ENCODE results near the gene XPC. TPM values are rescaled to one million over a fixed set of nuclear protein-coding genes. Genes with fewer than 3 reads are reported as not detected.

Gene XPC
- total RNA-seq, 2 experiments from 2014 or later: 22.7 to 38.6 TPM

DNA sequence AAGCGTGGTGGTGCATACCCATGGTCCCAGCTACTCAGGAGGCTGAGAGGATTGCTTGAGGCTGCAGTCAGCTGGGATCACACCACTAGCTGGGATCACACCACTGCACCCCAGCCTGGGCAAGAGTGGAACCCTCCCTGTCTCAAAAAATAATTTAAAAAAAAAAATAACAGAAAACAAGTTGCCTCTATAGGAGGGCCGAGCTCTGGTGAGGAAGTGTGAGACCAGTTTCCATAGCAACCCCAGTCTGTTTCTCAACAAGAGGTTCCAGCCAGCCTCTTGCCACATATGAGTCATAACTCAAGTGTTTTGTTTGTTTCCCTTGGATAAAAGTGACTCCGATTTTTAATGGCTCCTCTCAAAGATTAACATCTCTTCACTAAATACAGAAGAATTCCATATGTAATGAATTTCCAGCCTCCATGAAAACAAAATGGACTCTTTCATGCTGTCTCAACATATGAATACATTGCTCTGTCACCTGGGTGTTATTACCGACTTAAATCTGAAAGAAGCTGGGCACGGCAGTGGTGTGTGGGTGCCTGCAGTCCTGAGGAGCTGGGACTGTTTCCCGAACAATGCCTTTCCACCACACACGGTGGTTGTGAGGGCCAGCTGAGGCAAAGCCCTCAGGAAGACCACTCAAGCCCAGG lies 33.9 kb downstream of the XPC start:
- Histone ChIP-seq H2AFZ (ENCODE audit: low read length) (no peak overlapping the region), H3K9me3 (ENCODE audit: low read length) (no peaks in the 10 kb centered on the region), H3K4me3 (ENCODE audit: low read depth, low read length, poor library complexity, severe bottlenecking) (no peak overlapping the region), H4K20me1 (ENCODE audit: insufficient read depth, low read length) (0 out of 2 replicates have a peak, but pooled peaks cover 3% of the 10 kb centered on the region), H3K27ac (ENCODE audit: low read depth, low read length, poor library complexity, severe bottlenecking) (no peak overlapping the region), H3K36me3 (ENCODE audit: insufficient read depth, low read length) (peaks cover 33% of the 10 kb centered on the region), H3K9me2 (ENCODE audit: insufficient read depth, low read length) (no peaks in the 10 kb centered on the region), H3K79me2 (ENCODE audit: insufficient read depth, low read depth, low read length) (no peaks in the 10 kb centered on the region), H3K4me2 (ENCODE audit: low read length) (no peak overlapping the region), H3K4me1 (ENCODE audit: insufficient read depth, low read length, poor library complexity, severe bottlenecking) (no peaks in the 10 kb centered on the region)
- POLR2A ChIA-PET: interaction anchor here (0.6 to 0.7 kb wide), 3 partner anchors 28 to 1399 kb away, joined by 3 read pairs; no protein-coding TSS in a partner anchor
- CTCF ChIA-PET (ENCODE audit: unreplicated experiment): no interaction called here
- peak; percentile 45 for DNase-seq (ENCODE audit: low spot score)
- intact Hi-C loops (cut with micrococcal nuclease; ENCODE audit: unreplicated experiment): no loop called here
- TF ChIP-seq CTCF (conservative IDR thresholded peaks at IDR 0.05; ENCODE audit: low read length) (no peak), EZH2phosphoT487 (IDR thresholded peaks at IDR 0.05; ENCODE audit: borderline replicate concordance, low read depth, low read length) (no peak)
- BruUV-seq (replicated peaks): no TSS peak

- H3K9me3 ChIP-seq (ENCODE audit: low read length): no peaks in the 10 kb centered on the region
- intact Hi-C loops (cut with micrococcal nuclease; ENCODE audit: unreplicated experiment): no loop called here
- DNase-seq (ENCODE audit: low spot score): no peak
- TF ChIP-seq CTCF (conservative IDR thresholded peaks at IDR 0.05; ENCODE audit: low read length) (no peak), EZH2phosphoT487 (IDR thresholded peaks at IDR 0.05; ENCODE audit: borderline replicate concordance, low read depth, low read length) (no peak)
- BruUV-seq (replicated peaks): no TSS peak
- no peak overlapping the region for H3K27ac ChIP-seq (ENCODE audit: low read depth, low read length, poor library complexity, severe bottlenecking)
- no peak overlapping the region for H2AFZ ChIP-seq (ENCODE audit: low read length)
- 0 out of 2 replicates have a peak, but pooled peaks cover 3% of the 10 kb centered on the region for H4K20me1 ChIP-seq (ENCODE audit: insufficient read depth, low read length)
- H3K36me3 ChIP-seq (ENCODE audit: insufficient read depth, low read length): peaks cover 33% of the 10 kb centered on the region
- H3K79me2 ChIP-seq (ENCODE audit: insufficient read depth, low read depth, low read length): no peaks in the 10 kb centered on the region
- H3K9me2 ChIP-seq (ENCODE audit: insufficient read depth, low read length): no peaks in the 10 kb centered on the region
- ChIA-PET POLR2A (interaction anchor here (1.1 to 1.8 kb wide), 2 partner anchors 19 to 27 kb away, joined by 3 to 5 read pairs; partner anchors contain the start of genes CHCHD4 and TMEM43), CTCF (ENCODE audit: unreplicated experiment) (no interaction called here)
- no peak overlapping the region for H3K4me2 ChIP-seq (ENCODE audit: low read length)
- no peak overlapping the region for H3K4me3 ChIP-seq (ENCODE audit: low read depth, low read length, poor library complexity, severe bottlenecking)
- H3K4me1 ChIP-seq (ENCODE audit: insufficient read depth, low read length, poor library complexity, severe bottlenecking): no peaks in the 10 kb centered on the region
Observed at GRCh38 chr3:14143271-14144225, 34.9 kb downstream of the XPC start.

Measured in OCI-LY7 (cell line).